Activated CD4-positive, alpha-beta T cell treated with anti-CD3 and anti-CD28 coated beads for 48 hours (primary cell): ENCODE data around the gene CREG2.
"Not testable (repeated sequence)": the region's sequence is repeated elsewhere in the genome, so short reads cannot be mapped to it uniquely, and the experiment has no call there.

Source experiments
- DNase-seq: peaks from one replicate; pipeline ENCODE4 v3.0.0-alpha.2; 2020

The CREG2 gene

DNA sequence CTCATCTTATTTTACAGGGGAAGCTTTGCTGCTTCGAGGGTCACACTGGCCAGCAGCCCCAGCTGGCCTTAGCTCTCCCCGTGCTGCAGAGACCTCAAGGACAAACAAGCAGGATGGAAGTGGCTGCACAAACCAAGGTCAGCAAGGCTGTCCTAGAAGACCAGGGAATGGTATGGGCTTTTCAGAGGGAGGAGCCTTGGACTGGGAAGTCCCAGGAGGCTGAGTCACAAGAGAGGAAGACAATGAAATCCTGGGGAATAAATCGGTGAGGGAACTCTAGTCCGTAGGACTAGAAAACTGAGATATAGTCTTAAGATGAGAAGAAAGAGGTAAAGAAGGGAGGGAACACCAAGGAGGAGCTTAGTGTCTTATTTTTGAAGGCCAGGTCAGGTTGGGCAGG is 15.7 kb downstream of the CREG2 start:
- no peak for DNase-seq

- DNase-seq, result no peak
Observed at GRCh38 chr2:101369100-101369499, 18.2 kb downstream of the CREG2 start.

GRCh38 chr2:101368376-101368775 is 18.9 kb downstream of the CREG2 start:
- no peak for DNase-seq

GRCh38 chr2:101367508-101367907 is 19.8 kb downstream of the CREG2 start:
- DNase-seq, result no peak

DNA sequence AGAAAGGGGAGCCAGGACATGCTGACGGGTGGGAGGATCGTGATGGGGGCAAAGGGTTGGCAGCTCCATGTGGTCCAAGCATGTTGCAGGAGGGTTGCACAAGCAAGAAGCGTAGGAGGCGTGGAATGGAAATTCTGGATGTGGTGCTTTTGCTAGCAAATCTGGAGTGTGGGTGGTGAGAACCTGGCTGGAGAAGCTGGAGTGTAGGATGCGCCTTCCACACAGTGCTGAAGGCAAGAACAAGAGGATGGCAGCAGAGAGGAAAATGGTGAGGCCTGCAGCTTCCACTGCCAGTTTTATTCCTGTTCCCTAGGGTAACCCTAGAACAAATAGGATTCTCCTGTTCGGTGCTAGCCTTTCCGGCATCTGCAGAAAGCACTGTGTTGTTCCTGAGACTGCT is 22.4 kb downstream of the CREG2 start:
- DNase-seq, result no peak

GRCh38 chr2:101362777-101363176 is 24.5 kb downstream of the CREG2 start:
- DNase-seq, result no peak

GRCh38 chr2:101362316-101362715 is 25.0 kb downstream of the CREG2 start:
- no peak for DNase-seq

GRCh38 chr2:101361522-101361921 is 25.8 kb downstream of the CREG2 start:
- peak; percentile 27 for DNase-seq

GRCh38 chr2:101361121-101361520 is 26.2 kb downstream of the CREG2 start:
- no peak for DNase-seq

DNA sequence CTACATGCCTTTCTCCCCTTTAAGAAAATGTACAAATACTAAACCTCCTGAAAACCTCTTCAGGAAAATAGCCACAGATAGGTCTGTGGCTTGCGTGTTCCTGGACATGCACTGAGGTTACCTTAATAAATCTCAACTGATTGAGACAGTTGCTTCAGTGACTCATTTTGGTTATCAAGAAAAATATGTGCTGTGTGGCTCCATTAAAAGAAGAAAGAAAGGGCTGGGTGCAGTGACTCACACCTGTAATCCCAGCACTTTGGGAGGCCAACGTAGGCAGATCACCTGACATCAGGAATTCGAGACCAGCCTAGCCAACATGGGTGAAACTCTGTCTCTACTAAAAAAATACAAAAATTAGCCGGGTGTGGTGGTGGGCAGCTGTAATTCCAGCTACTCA is 27.1 kb downstream of the CREG2 start:
- DNase-seq, result no peak

DNA sequence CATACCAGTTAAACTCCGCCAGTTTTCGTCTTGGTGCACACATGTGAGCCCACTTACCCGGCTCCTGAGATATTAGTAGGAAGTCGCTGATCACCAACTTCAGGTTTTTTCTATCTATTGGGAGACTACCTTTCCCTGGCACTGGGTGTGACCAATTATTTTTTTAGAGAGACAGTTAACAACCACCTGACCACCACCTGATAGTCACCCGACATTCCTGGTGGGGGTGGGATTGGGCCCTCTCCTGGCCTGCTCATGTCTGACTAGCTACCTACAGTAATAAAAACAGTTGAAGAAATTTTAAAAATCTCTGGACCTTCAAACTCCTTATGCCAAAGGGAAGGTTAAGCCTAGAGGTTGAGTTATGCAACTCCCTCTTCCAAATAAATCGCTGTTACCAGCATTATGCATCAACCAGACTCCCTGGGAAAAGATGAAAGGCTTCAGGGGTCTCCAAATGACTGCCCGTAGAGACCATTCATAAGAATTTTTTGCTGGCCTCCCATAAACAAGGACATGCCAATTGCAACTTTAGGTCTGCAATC is 27.8 kb downstream of the CREG2 start:
- DNase-seq, result no peak

- no peak for DNase-seq
Observed at GRCh38 chr2:101357376-101357775, 29.9 kb downstream of the CREG2 start.

DNA sequence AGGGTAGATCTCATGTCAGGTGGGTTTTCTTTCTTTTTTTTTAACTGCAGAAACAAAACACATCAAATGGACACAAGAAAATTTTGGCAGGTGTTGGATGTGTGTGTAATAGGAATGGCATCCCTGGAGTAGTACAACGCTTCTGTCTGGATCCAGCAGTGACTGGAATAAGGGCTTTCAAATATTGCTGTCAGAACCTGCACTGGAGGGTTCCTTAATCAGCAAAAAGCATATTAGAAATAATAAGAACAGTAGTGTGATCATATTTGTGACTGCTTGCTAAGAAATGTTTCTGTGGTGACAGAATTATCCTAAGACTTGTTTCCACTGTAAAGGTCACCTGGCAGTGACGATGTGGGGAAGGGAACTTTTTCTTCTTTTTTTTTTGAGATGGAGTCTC is 30.8 kb downstream of the CREG2 start:
- DNase-seq, result no peak

GRCh38 chr2:101356055-101356454 is 31.2 kb downstream of the CREG2 start:
- no peak for DNase-seq

GRCh38 chr2:101355401-101356054 is 31.8 kb downstream of the CREG2 start:
- DNase-seq, result no peak

- no peak for DNase-seq
Observed at GRCh38 chr2:101354420-101355311, 32.6 kb downstream of the CREG2 start.

GRCh38 chr2:101352631-101353030 is 34.7 kb downstream of the CREG2 start:
- not testable (repeated sequence) for DNase-seq

DNA sequence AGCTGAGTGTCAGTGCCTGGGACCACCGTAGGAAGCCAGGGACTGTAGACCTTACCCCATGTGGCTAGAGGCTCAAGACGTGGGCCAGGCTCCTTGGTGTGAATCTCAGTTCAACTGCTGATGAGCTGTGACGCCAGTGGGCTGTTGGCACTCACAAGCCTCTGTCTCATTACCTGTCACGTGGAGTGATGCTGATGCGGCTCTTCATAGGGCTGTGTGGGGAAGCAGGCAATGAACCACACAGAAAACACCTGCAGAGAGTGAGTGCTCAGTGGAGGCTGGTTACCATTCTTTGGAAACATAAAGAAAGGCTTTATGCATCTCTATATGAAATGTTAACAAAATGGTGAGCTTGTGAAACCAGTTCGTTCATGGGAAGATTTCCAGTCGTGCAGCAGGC is 36.1 kb downstream of the CREG2 start:
- no peak for DNase-seq

DNA sequence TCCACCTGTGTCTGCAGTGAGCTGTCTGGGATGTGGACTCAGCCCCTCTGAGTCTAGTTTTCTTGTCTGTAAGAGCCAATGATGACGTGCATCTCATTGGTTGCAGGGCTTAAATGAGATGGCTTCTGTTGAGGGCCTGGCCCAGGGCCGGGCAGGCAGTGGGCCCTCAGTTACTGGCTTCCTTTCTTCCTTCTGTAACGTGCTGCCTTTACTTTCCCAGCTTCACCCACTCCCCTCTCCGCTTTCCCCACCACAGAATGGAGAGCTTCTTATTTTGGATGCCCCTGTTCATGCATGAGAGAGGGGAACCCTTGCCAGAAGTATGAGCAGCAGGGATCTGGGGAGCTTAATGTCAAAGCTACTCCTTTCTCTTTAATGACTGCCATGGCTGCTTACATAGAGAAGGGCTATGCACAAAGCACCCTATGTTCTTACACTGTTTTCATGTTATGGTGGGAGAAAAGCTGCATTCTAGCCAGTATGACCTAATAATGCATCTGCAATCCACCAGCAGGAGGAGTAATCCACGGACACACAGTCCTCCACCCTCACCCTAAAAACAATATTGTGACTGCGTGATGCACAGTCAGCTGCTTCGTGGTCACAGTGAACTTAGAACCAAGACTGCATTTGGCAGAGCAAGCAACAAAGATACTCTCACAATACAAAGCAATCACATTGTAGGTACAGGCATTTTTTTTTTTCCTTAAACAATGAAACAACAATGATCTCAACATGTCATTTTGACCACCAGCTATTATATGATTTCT is 37.2 kb downstream of the CREG2 start:
- no peak for DNase-seq

DNA sequence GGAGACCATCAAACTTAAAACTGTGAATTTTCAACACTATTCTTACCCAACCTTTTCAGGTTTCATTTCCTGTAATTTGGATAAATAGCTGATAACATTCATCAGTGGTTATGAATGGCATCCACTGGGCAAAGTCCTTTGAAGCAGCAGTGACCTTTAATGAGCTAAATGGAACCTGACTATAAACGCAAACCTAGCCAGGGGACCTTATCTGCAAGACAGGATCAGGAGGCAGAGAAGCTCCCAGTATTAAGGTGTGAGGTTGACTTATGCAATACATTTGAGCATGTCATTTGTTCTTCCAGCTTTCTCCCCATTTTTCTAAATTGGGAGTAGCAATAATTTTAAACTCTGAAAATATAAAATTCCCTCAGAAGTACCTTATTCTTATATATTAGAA is 38.4 kb downstream of the CREG2 start:
- no peak for DNase-seq

DNA sequence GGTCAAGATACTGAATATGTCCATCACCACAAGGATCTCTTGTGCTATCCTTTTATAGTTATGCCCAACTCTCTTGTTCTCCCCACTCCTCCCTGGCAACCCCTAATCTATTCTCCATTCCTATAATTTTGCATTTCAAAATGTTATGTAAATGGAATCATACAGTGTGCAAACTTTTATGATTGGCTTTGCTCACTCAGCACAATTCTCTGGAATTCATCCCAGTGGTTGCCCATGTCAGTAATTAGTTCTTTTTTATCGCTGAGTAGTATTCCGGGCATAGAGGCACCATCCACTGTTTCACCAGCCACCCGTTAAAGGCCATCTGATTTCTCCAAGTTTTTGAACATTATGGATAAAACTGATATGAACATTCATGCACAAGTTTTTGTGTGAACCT is 40.4 kb downstream of the CREG2 start:
- DNase-seq, result no peak

GRCh38 chr2:101344137-101344536 is 43.2 kb downstream of the CREG2 start:
- no peak for DNase-seq

GRCh38 chr2:101342625-101343008 is 44.7 kb downstream of the CREG2 start:
- no peak for DNase-seq
